ENCODE data around the gene PML. TPM values are rescaled to one million over a fixed set of nuclear protein-coding genes. Genes with fewer than 3 reads are reported as not detected.

The PML gene
- total RNA-seq, 1 experiment from 2014 or later, result 47.7 TPM

- peaks cover 7% of the 10 kb centered on the region; the same call in 1 of the 2 replicates for H3K4me1 Mint-ChIP-seq
- no peak for TF ChIP-seq JUN (CRISPR knock-in tag; IDR thresholded peaks at IDR 0.05)
- no peak for TF ChIP-seq NFE2L1 (CRISPR knock-in tag; IDR thresholded peaks at IDR 0.05)
- no peak for TF ChIP-seq CDX4 (CRISPR knock-in tag; IDR thresholded peaks at IDR 0.05; ENCODE audit: borderline replicate concordance)
- TF ChIP-seq ZNF425 (CRISPR knock-in tag; conservative IDR thresholded peaks at IDR 0.05), result no peak
- no peak for TF ChIP-seq ERG (CRISPR knock-in tag; IDR thresholded peaks at IDR 0.05)
- TF ChIP-seq ESRRA (CRISPR knock-in tag; IDR thresholded peaks at IDR 0.05; ENCODE audit: borderline replicate concordance), result no peak
- TF ChIP-seq ATF2 (CRISPR knock-in tag; IDR thresholded peaks at IDR 0.05; ENCODE audit: borderline replicate concordance, low read depth), result no peak
- no peak for TF ChIP-seq ZNF263 (CRISPR knock-in tag; IDR thresholded peaks at IDR 0.05; ENCODE audit: low read depth)
- TF ChIP-seq NFATC4 (CRISPR knock-in tag; IDR thresholded peaks at IDR 0.05), result no peak
- TF ChIP-seq SOX15 (CRISPR knock-in tag; IDR thresholded peaks at IDR 0.05), result no peak
- TF ChIP-seq USF2 (CRISPR knock-in tag; IDR thresholded peaks at IDR 0.05), result no peak
- TF ChIP-seq ZNF219 (CRISPR knock-in tag; IDR thresholded peaks at IDR 0.05; ENCODE audit: borderline replicate concordance), result no peak
- no peak for TF ChIP-seq ZNF121 (CRISPR knock-in tag; IDR thresholded peaks at IDR 0.05)
- TF ChIP-seq ZNF512 (CRISPR knock-in tag; IDR thresholded peaks at IDR 0.05; ENCODE audit: borderline replicate concordance), result no peak
- TF ChIP-seq E2F1 (CRISPR knock-in tag; IDR thresholded peaks at IDR 0.05), result no peak
- TF ChIP-seq ZSCAN18 (CRISPR knock-in tag; IDR thresholded peaks at IDR 0.05), result no peak
- no peak for TF ChIP-seq SMAD3 (CRISPR knock-in tag; IDR thresholded peaks at IDR 0.05; ENCODE audit: borderline replicate concordance)
- no peak for TF ChIP-seq FOXJ3 (CRISPR knock-in tag; IDR thresholded peaks at IDR 0.05; ENCODE audit: borderline replicate concordance)
- TF ChIP-seq MLX (CRISPR knock-in tag; IDR thresholded peaks at IDR 0.05), result no peak
- TF ChIP-seq HMGA2 (CRISPR knock-in tag; IDR thresholded peaks at IDR 0.05), result no peak
- no peaks in the 10 kb centered on the region for H3K36me3 Mint-ChIP-seq
- no peaks in the 10 kb centered on the region for H3K9me3 Mint-ChIP-seq
- no peak overlapping the region for H3K4me3 Mint-ChIP-seq
- ChIA-PET POLR2A (no interaction called here), CTCF (interaction anchor here (0.6 to 8.2 kb wide), 4 partner anchors 15 to 60 kb away, joined by 3 to 69 read pairs (median 4); no protein-coding TSS in a partner anchor)
- H3K27me3 Mint-ChIP-seq (ENCODE audit: low read depth), result peaks cover 11% of the 10 kb centered on the region
- no peak overlapping the region for H3K27ac Mint-ChIP-seq
- ATAC-seq, result no peak
- no peak for DNase-seq (ENCODE audit: low spot score)
Measured at GRCh38 chr15:73988445-73988969, 6.0 kb upstream of the PML start.
